ENCODE results near the gene LRMDA. TPM values are rescaled to one million over a fixed set of nuclear protein-coding genes. Genes with fewer than 3 reads are reported as not detected.

The LRMDA gene
- total and polyA plus RNA-seq, 2 donors (not counting 3 experiments of a cell fraction or from before 2014, with no cell fraction given) = 9.7 to 18.0 TPM

DNA sequence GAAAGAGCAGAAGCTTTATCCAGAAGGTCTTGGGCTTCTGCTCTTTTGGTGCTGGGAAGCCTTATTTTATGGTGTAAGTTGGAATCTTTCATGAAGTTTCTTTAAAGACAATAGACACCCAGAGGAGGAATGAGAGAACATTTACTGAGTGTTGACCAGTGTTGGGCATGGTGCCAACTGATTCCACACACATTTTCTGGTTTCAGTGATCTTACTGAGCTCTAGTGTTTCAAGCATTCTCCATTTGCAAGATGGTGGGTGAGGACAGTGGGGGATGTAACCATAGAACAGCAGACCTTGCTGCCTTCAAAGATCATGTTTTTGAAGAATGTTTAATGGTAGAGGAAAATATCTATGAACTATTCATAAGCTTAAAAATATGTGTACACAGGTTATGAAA lies 114.6 kb downstream of the LRMDA start:
- Histone ChIP-seq H3K9ac (replicated peaks; ENCODE audit: extremely low read depth, insufficient read depth, low read length) (no peak overlapping the region), H4K20me1 (replicated peaks; ENCODE audit: control insufficient read depth, extremely low read depth, insufficient read depth, low read length) (no peaks in the 10 kb centered on the region), H3K79me2 (ENCODE audit: control insufficient read depth, insufficient read depth, low read length) (no peaks in the 10 kb centered on the region), H3K4me3 (replicated peaks in 1 of 3; ENCODE audit: insufficient read depth in 1 of 3, low read depth in 1 of 3, low read length in 3 of 3) (no peak overlapping the region), H3K9me1 (replicated peaks; ENCODE audit: control insufficient read depth, extremely low read depth, insufficient read depth, low read length) (no peaks in the 10 kb centered on the region), H2AFZ (ENCODE audit: low read depth, low read length) (no peak overlapping the region), H3K27ac (ENCODE audit: insufficient read depth, low read depth, low read length) (no peak overlapping the region), H3K9me3 (replicated peaks; ENCODE audit: control insufficient read depth, insufficient read depth, low read length) (no peaks in the 10 kb centered on the region), H3K27me3 (ENCODE audit: control insufficient read depth in 2 of 2, insufficient read depth in 2 of 2, low read length in 2 of 2) (no peaks in the 10 kb centered on the region), H3K4me2 (ENCODE audit: insufficient read depth, low read length) (no peak overlapping the region), H3K36me3 (ENCODE audit: control insufficient read depth in 2 of 2, extremely low read depth in 1 of 2, insufficient read depth in 2 of 2, low read length in 2 of 2) (no peaks in the 10 kb centered on the region), H3K4me1 (ENCODE audit: control insufficient read depth, extremely low read depth, insufficient read depth, low read length) (peaks cover 2% of the 10 kb centered on the region)
- FAIRE-seq = no peak
- TF ChIP-seq EZH2 (IDR thresholded peaks at IDR 0.05; ENCODE audit: borderline replicate concordance, low read depth, low read length, severe bottlenecking) (no peak), GATA2 (IDR thresholded peaks at IDR 0.05; ENCODE audit: insufficient read depth, insufficient read length, low read depth, low read length) (no peak), POLR2AphosphoS5 (IDR thresholded peaks at IDR 0.05; ENCODE audit: insufficient read depth, low read depth, low read length) (no peak), MYC (IDR thresholded peaks at IDR 0.05; ENCODE audit: low read depth, low read length) (no peak), FOS (IDR thresholded peaks at IDR 0.05; ENCODE audit: borderline replicate concordance, insufficient read depth, low read length) (no peak), POLR2A (IDR thresholded peaks at IDR 0.05; ENCODE audit: low read depth, low read length) (no peak), JUN (IDR thresholded peaks at IDR 0.05; ENCODE audit: borderline replicate concordance, insufficient read depth, insufficient read length, low read depth) (no peak)
- TF ChIP-seq, protein P1, sequence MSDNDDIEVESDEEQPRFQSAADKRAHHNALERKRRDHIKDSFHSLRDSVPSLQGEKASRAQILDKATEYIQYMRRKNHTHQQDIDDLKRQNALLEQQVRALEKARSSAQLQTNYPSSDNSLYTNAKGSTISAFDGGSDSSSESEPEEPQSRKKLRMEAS (IDR thresholded peaks at IDR 0.05; ENCODE audit: insufficient read depth, insufficient read length) = no peak
- TF ChIP-seq, protein P2, sequence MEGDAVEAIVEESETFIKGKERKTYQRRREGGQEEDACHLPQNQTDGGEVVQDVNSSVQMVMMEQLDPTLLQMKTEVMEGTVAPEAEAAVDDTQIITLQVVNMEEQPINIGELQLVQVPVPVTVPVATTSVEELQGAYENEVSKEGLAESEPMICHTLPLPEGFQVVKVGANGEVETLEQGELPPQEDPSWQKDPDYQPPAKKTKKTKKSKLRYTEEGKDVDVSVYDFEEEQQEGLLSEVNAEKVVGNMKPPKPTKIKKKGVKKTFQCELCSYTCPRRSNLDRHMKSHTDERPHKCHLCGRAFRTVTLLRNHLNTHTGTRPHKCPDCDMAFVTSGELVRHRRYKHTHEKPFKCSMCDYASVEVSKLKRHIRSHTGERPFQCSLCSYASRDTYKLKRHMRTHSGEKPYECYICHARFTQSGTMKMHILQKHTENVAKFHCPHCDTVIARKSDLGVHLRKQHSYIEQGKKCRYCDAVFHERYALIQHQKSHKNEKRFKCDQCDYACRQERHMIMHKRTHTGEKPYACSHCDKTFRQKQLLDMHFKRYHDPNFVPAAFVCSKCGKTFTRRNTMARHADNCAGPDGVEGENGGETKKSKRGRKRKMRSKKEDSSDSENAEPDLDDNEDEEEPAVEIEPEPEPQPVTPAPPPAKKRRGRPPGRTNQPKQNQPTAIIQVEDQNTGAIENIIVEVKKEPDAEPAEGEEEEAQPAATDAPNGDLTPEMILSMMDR (IDR thresholded peaks at IDR 0.05; ENCODE audit: extremely low read depth in 1 of 2, insufficient read depth in 1 of 2, low read depth in 1 of 2, low read length in 2 of 2) = no peak
- no peak for DNase-seq (ENCODE audit: low read depth, low spot score)
- POLR2A ChIA-PET = no interaction called here
- dilution Hi-C loops (cut with MboI; ENCODE audit: extremely low pct_ligation_motif_present, low sequenced_read_pairs) = no loop called here
- BruUV-seq (replicated peaks) = no TSS peak
- intact Hi-C loops (cut with micrococcal nuclease) = no loop called here
- CTCF ChIA-PET = no interaction called here
